HG03175 (cell line): ENCODE measurements around the gene GALNT2.

Source experiments
- ATAC-seq: cut with Tn5 transposase; IDR thresholded peaks from one replicate; pipeline ENCODE4 v1.9.1; 2021; ENCODE audit warnings: mild to moderate bottlenecking, moderate library complexity; ENCODE audit not compliant: unreplicated experiment

The GALNT2 gene

DNA sequence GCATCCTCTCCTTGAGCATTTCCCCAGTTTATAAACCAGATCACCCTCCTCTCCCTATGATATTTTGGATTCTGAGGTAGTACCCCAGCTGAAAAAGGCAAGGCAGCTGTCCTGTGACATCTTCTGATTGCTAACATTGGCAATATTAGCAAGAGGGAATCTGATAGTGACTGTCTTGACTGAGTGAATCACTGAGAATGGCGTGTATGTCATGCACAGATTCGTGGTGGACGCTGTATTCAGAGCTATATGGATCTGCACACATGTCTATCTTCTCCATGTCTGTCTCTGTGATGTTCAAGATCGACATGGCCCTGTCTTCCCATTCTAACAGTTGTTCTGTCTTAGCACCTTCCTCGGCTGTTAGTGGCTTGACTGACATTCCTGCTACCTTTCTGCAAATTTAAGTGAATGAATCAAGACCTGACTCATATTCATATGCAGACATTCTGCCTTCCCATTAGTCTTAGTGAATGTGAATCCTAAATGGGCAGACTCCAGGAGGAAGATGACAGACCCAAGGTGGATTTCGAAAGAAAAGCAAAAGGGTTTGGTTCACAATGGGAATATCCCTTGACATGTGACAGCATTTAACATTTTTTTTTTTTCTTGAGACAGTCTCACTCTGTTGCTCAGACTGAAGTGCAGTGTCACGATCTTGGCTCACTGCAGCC is 261.4 kb downstream of the GALNT2 start:
- no peak for ATAC-seq

DNA sequence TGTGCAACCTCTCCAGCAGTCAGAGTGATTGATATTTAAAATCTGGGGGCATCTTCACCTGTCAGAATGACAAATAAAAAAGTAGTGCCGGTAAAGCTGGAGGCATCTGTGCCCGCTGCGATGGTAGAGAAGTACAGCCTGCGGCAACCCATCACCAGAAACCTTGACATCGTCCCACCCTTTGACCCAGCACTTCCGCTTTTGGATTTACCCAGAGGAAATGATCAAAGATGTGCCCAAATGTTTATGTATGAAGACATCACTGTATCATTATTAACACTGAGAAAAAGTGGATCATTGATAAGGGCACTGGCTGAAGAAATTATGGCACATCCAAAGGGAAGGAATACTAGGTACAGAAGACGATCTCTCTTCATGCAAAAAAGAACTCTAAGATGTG is 263.1 kb downstream of the GALNT2 start:
- ATAC-seq: no peak
